Measurements from ENCODE around the gene SMCO4.

The SMCO4 gene

GRCh38 chr11:93493252-93493897 is 49.8 kb downstream of the SMCO4 start:
- no peaks in the 10 kb centered on the region for H3K9me3 ChIP-seq (ENCODE audit: low read length)
- H3K4me1 ChIP-seq (ENCODE audit: insufficient read depth, low read length, severe bottlenecking): no peaks in the 10 kb centered on the region
- no peaks in the 10 kb centered on the region for H3K9me2 ChIP-seq (ENCODE audit: low read depth, low read length)
- H3K27ac ChIP-seq (ENCODE audit: low read depth, low read length, poor library complexity, severe bottlenecking): no peak overlapping the region
- H3K4me3 ChIP-seq (ENCODE audit: low read depth, low read length, poor library complexity, severe bottlenecking): no peak overlapping the region
- H4K20me1 ChIP-seq (ENCODE audit: insufficient read depth, low read length): no peaks in the 10 kb centered on the region
- no peak overlapping the region for H3K9ac ChIP-seq (ENCODE audit: low read length)
- H3K36me3 ChIP-seq (ENCODE audit: insufficient read depth, low read length): no peaks in the 10 kb centered on the region
- H3K79me2 ChIP-seq (ENCODE audit: insufficient read depth, low read length): no peaks in the 10 kb centered on the region
- H3K4me2 ChIP-seq (ENCODE audit: low read length): no peak overlapping the region
- H2AFZ ChIP-seq (ENCODE audit: low read length): no peak overlapping the region
- H3F3A ChIP-seq (ENCODE audit: insufficient read depth, low read length): no peaks in the 10 kb centered on the region
- no peaks in the 10 kb centered on the region for H3K27me3 ChIP-seq (ENCODE audit: insufficient read depth, low read length)
- TF ChIP-seq EZH2 (IDR thresholded peaks at IDR 0.05; ENCODE audit: borderline replicate concordance, low read length): no peak
- TF ChIP-seq, protein P1, sequence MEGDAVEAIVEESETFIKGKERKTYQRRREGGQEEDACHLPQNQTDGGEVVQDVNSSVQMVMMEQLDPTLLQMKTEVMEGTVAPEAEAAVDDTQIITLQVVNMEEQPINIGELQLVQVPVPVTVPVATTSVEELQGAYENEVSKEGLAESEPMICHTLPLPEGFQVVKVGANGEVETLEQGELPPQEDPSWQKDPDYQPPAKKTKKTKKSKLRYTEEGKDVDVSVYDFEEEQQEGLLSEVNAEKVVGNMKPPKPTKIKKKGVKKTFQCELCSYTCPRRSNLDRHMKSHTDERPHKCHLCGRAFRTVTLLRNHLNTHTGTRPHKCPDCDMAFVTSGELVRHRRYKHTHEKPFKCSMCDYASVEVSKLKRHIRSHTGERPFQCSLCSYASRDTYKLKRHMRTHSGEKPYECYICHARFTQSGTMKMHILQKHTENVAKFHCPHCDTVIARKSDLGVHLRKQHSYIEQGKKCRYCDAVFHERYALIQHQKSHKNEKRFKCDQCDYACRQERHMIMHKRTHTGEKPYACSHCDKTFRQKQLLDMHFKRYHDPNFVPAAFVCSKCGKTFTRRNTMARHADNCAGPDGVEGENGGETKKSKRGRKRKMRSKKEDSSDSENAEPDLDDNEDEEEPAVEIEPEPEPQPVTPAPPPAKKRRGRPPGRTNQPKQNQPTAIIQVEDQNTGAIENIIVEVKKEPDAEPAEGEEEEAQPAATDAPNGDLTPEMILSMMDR (IDR thresholded peaks at IDR 0.05; ENCODE audit: low read length): no peak

GRCh38 chr11:93492464-93493251 is 50.5 kb downstream of the SMCO4 start:
- H4K20me1 ChIP-seq (ENCODE audit: insufficient read depth, low read length): no peaks in the 10 kb centered on the region
- H2AFZ ChIP-seq (ENCODE audit: low read length): no peak overlapping the region
- H3K4me3 ChIP-seq (ENCODE audit: low read depth, low read length, poor library complexity, severe bottlenecking): no peak overlapping the region
- H3K79me2 ChIP-seq (ENCODE audit: insufficient read depth, low read length): no peaks in the 10 kb centered on the region
- no peak overlapping the region for H3K4me2 ChIP-seq (ENCODE audit: low read length)
- no peak overlapping the region for H3K9ac ChIP-seq (ENCODE audit: low read length)
- H3K9me3 ChIP-seq (ENCODE audit: low read length): no peaks in the 10 kb centered on the region
- H3K4me1 ChIP-seq (ENCODE audit: insufficient read depth, low read length, severe bottlenecking): no peaks in the 10 kb centered on the region
- H3F3A ChIP-seq (ENCODE audit: insufficient read depth, low read length): no peaks in the 10 kb centered on the region
- no peak for TF ChIP-seq EZH2 (IDR thresholded peaks at IDR 0.05; ENCODE audit: borderline replicate concordance, low read length)
- TF ChIP-seq, protein P1 (IDR thresholded peaks at IDR 0.05; ENCODE audit: low read length): no peak
- no peaks in the 10 kb centered on the region for H3K9me2 ChIP-seq (ENCODE audit: low read depth, low read length)
- no peaks in the 10 kb centered on the region for H3K27me3 ChIP-seq (ENCODE audit: insufficient read depth, low read length)
- no peak overlapping the region for H3K27ac ChIP-seq (ENCODE audit: low read depth, low read length, poor library complexity, severe bottlenecking)
- no peaks in the 10 kb centered on the region for H3K36me3 ChIP-seq (ENCODE audit: insufficient read depth, low read length)

- H3K27ac ChIP-seq (ENCODE audit: low read depth, low read length, poor library complexity, severe bottlenecking): no peak overlapping the region
- H3K4me3 ChIP-seq (ENCODE audit: low read depth, low read length, poor library complexity, severe bottlenecking): no peak overlapping the region
- no peak overlapping the region for H2AFZ ChIP-seq (ENCODE audit: low read length)
- TF ChIP-seq EZH2 (IDR thresholded peaks at IDR 0.05; ENCODE audit: borderline replicate concordance, low read length): no peak
- H3K36me3 ChIP-seq (ENCODE audit: insufficient read depth, low read length): no peaks in the 10 kb centered on the region
- no peaks in the 10 kb centered on the region for H3K9me2 ChIP-seq (ENCODE audit: low read depth, low read length)
- H3F3A ChIP-seq (ENCODE audit: insufficient read depth, low read length): no peaks in the 10 kb centered on the region
- no peaks in the 10 kb centered on the region for H3K4me1 ChIP-seq (ENCODE audit: insufficient read depth, low read length, severe bottlenecking)
- H3K9ac ChIP-seq (ENCODE audit: low read length): no peak overlapping the region
- no peak overlapping the region for H3K4me2 ChIP-seq (ENCODE audit: low read length)
- H3K79me2 ChIP-seq (ENCODE audit: insufficient read depth, low read length): no peaks in the 10 kb centered on the region
- no peaks in the 10 kb centered on the region for H3K9me3 ChIP-seq (ENCODE audit: low read length)
- H4K20me1 ChIP-seq (ENCODE audit: insufficient read depth, low read length): no peaks in the 10 kb centered on the region
- H3K27me3 ChIP-seq (ENCODE audit: insufficient read depth, low read length): no peaks in the 10 kb centered on the region
Observed at GRCh38 chr11:93491973-93492372, 51.2 kb downstream of the SMCO4 start.

All from OCI-LY1 (cell line).